Spleen (tissue), 7 donors: ENCODE results near the gene AGRN.

ENCODE experiments used
- POLR2A ChIP-seq, 3 donors: fragments of 450-650 bp; IDR thresholded peaks; one replicate each; pipeline ENCODE4 v1.5.1; 2017; ENCODE audit warnings: antibody characterized with exemption in 3 of 3, mild to moderate bottlenecking in 1 of 3
- TF ChIP-seq, protein P1 (sequence below), 11 experiments: fragments of 200-600 bp in 7 of 11; fragments of 450-650 bp in 4 of 11; sonication (generic) in 4 of 11; IDR thresholded peaks in 8 of 11; conservative IDR thresholded peaks in 3 of 11; 1 replicate in 7 of 11; 2 replicates in 4 of 11; pipeline versions ENCODE4 v1.4.0 to v1.8.0; 2016 to 2021; ENCODE audit warnings: antibody characterized with exemption in 11 of 11, inconsistent platforms in 4 of 11, mild to moderate bottlenecking in 1 of 11
- donor health status: DM: no; HTN: no; CAD: no; lungs with moderate emphysema.
- donor health status: DM: no; HTN: no; CAD: no.
- donor health status: DM: no; HTN: no; CAD: no.

DNA sequence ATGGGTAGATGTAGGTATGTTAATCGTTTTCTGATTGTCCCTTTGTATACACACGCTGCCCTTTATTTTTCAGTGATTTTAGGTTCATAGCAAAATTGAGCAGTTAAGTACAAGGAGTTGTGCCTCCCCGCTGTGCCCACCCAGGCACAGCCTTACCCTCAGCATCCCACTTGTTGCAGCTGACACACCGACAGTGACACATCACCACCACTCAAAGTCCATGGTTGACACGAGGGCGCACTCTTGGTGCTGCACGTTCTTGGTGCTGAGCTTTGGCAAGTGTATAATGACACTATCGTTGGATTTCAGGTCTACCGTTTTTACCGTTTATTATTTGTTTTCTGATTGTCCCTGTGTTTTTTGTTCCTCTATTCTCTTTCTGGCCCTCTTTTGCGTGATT is 80.4 kb downstream of the AGRN start:
- TF ChIP-seq, protein P1, sequence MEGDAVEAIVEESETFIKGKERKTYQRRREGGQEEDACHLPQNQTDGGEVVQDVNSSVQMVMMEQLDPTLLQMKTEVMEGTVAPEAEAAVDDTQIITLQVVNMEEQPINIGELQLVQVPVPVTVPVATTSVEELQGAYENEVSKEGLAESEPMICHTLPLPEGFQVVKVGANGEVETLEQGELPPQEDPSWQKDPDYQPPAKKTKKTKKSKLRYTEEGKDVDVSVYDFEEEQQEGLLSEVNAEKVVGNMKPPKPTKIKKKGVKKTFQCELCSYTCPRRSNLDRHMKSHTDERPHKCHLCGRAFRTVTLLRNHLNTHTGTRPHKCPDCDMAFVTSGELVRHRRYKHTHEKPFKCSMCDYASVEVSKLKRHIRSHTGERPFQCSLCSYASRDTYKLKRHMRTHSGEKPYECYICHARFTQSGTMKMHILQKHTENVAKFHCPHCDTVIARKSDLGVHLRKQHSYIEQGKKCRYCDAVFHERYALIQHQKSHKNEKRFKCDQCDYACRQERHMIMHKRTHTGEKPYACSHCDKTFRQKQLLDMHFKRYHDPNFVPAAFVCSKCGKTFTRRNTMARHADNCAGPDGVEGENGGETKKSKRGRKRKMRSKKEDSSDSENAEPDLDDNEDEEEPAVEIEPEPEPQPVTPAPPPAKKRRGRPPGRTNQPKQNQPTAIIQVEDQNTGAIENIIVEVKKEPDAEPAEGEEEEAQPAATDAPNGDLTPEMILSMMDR (IDR thresholded peaks at IDR 0.05 in 8 of 11, conservative IDR thresholded peaks at IDR 0.05 in 3 of 11), result no peak
- TF ChIP-seq POLR2A (IDR thresholded peaks at IDR 0.05), result no peak
